ENCODE measurements around the gene TCP10L. TPM values are rescaled to one million over a fixed set of nuclear protein-coding genes. Genes with fewer than 3 reads are reported as not detected.

TCP10L gene
- total and polyA plus RNA-seq, 2 of the 13 experiments (the other 11 are each of a cell fraction or from before 2014, with no cell fraction given): 0.90 to 2.4 TPM

DNA sequence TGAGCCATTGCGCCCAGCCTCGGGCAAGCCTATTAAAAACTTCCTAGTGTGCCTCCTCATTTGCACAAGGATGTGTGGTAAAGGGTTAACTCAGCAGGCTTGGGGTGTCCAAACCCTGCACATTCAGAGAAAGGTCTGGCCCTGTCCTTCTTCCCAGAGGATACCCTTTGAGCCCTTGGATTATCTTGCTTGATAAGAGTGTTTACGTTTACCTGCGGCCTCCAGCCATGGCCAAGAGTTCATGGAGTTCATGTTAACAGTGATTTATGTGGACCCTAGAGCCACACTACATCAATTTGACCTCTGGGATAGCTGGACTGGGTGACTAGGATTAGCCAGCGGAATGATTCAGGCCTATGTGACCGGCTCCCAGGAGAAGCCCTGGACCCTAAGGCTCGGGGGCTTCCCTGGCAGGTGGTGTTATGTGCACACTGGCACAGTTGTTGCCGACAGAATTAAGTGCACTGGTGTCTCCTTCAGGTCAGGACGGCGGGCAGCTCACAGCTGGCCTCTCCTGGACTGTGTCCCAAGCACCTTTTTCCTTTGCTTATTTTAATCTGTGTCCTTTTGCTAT is 7.7 kb upstream of the TCP10L start (continued):
- TF ChIP-seq SAFB2 (CRISPR knock-in tag; IDR thresholded peaks at IDR 0.05; ENCODE audit: borderline replicate concordance, low read depth): no peak; the same call in 1 of the 2 replicates
- TF ChIP-seq, protein P1, sequence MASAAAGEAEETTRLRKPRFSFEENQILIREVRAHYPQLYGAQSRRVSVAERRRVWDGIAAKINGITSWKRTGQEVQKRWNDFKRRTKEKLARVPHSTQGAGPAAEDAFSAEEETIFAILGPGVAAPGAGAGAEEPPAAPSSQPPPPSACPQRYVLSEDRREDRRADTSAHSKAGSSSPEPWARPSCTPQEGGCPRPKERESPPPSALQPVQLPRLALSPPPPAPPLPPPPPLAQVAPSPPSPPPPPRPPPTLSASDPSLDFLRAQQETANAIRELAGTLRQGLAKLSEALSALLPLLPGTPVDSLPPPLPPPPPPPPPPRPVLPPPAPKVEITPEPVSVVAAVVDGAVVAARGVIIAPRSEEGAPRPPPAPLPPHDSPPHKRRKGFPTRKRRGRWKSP (CRISPR knock-in tag; IDR thresholded peaks at IDR 0.05): no peak; the same call in 1 of the 2 replicates
- TF ChIP-seq, protein P2, sequence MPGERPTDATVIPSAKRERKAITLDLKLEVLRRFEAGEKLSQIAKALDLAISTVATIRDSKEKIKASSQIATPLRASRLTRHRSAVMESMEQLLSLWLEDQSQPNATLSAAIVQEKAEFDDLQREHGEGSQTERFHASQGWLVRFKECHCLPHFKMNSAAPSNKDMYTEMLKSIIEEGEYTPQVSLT (CRISPR knock-in tag; IDR thresholded peaks at IDR 0.05; ENCODE audit: borderline replicate concordance, low read depth): no peak
- TF ChIP-seq, protein P3, sequence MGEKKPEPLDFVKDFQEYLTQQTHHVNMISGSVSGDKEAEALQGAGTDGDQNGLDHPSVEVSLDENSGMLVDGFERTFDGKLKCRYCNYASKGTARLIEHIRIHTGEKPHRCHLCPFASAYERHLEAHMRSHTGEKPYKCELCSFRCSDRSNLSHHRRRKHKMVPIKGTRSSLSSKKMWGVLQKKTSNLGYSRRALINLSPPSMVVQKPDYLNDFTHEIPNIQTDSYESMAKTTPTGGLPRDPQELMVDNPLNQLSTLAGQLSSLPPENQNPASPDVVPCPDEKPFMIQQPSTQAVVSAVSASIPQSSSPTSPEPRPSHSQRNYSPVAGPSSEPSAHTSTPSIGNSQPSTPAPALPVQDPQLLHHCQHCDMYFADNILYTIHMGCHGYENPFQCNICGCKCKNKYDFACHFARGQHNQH (CRISPR knock-in tag; IDR thresholded peaks at IDR 0.05): peak; percentile 88
- TF ChIP-seq ZNF547 (CRISPR knock-in tag; IDR thresholded peaks at IDR 0.05): peak; percentile 70; the same call in 1 of the 2 replicates
- TF ChIP-seq, protein P4, sequence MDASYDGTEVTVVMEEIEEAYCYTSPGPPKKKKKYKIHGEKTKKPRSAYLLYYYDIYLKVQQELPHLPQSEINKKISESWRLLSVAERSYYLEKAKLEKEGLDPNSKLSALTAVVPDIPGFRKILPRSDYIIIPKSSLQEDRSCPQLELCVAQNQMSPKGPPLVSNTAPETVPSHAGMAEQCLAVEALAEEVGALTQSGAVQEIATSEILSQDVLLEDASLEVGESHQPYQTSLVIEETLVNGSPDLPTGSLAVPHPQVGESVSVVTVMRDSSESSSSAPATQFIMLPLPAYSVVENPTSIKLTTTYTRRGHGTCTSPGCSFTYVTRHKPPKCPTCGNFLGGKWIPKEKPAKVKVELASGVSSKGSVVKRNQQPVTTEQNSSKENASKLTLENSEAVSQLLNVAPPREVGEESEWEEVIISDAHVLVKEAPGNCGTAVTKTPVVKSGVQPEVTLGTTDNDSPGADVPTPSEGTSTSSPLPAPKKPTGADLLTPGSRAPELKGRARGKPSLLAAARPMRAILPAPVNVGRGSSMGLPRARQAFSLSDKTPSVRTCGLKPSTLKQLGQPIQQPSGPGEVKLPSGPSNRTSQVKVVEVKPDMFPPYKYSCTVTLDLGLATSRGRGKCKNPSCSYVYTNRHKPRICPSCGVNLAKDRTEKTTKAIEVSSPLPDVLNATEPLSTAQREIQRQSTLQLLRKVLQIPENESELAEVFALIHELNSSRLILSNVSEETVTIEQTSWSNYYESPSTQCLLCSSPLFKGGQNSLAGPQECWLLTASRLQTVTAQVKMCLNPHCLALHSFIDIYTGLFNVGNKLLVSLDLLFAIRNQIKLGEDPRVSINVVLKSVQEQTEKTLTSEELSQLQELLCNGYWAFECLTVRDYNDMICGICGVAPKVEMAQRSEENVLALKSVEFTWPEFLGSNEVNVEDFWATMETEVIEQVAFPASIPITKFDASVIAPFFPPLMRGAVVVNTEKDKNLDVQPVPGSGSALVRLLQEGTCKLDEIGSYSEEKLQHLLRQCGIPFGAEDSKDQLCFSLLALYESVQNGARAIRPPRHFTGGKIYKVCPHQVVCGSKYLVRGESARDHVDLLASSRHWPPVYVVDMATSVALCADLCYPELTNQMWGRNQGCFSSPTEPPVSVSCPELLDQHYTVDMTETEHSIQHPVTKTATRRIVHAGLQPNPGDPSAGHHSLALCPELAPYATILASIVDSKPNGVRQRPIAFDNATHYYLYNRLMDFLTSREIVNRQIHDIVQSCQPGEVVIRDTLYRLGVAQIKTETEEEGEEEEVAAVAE (CRISPR knock-in tag; IDR thresholded peaks at IDR 0.05; ENCODE audit: borderline replicate concordance): no peak
- no peak; the same call in 1 of the 2 replicates for TF ChIP-seq ZNF737 (CRISPR knock-in tag; IDR thresholded peaks at IDR 0.05; ENCODE audit: borderline replicate concordance)
- TF ChIP-seq, protein P5, sequence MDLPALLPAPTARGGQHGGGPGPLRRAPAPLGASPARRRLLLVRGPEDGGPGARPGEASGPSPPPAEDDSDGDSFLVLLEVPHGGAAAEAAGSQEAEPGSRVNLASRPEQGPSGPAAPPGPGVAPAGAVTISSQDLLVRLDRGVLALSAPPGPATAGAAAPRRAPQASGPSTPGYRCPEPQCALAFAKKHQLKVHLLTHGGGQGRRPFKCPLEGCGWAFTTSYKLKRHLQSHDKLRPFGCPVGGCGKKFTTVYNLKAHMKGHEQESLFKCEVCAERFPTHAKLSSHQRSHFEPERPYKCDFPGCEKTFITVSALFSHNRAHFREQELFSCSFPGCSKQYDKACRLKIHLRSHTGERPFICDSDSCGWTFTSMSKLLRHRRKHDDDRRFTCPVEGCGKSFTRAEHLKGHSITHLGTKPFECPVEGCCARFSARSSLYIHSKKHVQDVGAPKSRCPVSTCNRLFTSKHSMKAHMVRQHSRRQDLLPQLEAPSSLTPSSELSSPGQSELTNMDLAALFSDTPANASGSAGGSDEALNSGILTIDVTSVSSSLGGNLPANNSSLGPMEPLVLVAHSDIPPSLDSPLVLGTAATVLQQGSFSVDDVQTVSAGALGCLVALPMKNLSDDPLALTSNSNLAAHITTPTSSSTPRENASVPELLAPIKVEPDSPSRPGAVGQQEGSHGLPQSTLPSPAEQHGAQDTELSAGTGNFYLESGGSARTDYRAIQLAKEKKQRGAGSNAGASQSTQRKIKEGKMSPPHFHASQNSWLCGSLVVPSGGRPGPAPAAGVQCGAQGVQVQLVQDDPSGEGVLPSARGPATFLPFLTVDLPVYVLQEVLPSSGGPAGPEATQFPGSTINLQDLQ (CRISPR knock-in tag; IDR thresholded peaks at IDR 0.05): no peak
- TF ChIP-seq MTF1 (CRISPR knock-in tag; IDR thresholded peaks at IDR 0.05): no peak
- TF ChIP-seq, protein P6, sequence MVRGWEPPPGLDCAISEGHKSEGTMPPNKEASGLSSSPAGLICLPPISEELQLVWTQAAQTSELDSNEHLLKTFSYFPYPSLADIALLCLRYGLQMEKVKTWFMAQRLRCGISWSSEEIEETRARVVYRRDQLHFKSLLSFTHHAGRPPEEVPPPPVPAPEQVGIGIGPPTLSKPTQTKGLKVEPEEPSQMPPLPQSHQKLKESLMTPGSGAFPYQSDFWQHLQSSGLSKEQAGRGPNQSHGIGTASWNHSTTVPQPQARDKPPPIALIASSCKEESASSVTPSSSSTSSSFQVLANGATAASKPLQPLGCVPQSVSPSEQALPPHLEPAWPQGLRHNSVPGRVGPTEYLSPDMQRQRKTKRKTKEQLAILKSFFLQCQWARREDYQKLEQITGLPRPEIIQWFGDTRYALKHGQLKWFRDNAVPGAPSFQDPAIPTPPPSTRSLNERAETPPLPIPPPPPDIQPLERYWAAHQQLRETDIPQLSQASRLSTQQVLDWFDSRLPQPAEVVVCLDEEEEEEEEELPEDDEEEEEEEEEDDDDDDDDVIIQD (CRISPR knock-in tag; IDR thresholded peaks at IDR 0.05; ENCODE audit: low read depth): peak; percentile 68
- peak; percentile 99 for TF ChIP-seq DPF2 (CRISPR knock-in tag; IDR thresholded peaks at IDR 0.05; ENCODE audit: borderline replicate concordance, low read depth)
- TF ChIP-seq ZNF20 (CRISPR knock-in tag; IDR thresholded peaks at IDR 0.05): no peak
- TF ChIP-seq NFE2 (CRISPR knock-in tag; IDR thresholded peaks at IDR 0.05): peak; percentile 28; the same call in 1 of the 2 replicates
- TF ChIP-seq RFX1 (IDR thresholded peaks at IDR 0.05): no peak
- TF ChIP-seq ARNT (IDR thresholded peaks at IDR 0.05): no peak

Measured in HepG2 (cell line).